Measurements from ENCODE around the gene TRRAP.

DNA sequence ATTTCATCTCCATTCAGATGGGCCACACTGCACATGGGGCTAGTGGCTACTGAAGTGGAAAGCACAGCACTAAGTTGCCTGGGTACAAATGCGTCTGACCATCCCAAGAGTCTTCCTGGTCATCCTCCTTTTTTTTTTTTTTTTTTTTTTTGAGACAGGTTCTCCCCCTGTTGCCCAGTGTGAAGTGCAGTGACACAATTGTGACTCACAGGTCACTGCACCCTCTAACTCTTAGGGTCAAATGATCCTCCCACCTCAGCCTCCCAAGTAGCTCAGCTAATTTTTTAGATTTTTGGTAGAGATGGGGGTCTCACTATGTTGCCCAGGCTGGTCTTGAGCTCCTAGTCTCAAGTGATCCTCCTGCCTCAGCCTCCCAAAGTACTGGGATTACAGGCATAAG lies 3.4 kb upstream of the TRRAP start:
- TF ChIP-seq, protein P1, sequence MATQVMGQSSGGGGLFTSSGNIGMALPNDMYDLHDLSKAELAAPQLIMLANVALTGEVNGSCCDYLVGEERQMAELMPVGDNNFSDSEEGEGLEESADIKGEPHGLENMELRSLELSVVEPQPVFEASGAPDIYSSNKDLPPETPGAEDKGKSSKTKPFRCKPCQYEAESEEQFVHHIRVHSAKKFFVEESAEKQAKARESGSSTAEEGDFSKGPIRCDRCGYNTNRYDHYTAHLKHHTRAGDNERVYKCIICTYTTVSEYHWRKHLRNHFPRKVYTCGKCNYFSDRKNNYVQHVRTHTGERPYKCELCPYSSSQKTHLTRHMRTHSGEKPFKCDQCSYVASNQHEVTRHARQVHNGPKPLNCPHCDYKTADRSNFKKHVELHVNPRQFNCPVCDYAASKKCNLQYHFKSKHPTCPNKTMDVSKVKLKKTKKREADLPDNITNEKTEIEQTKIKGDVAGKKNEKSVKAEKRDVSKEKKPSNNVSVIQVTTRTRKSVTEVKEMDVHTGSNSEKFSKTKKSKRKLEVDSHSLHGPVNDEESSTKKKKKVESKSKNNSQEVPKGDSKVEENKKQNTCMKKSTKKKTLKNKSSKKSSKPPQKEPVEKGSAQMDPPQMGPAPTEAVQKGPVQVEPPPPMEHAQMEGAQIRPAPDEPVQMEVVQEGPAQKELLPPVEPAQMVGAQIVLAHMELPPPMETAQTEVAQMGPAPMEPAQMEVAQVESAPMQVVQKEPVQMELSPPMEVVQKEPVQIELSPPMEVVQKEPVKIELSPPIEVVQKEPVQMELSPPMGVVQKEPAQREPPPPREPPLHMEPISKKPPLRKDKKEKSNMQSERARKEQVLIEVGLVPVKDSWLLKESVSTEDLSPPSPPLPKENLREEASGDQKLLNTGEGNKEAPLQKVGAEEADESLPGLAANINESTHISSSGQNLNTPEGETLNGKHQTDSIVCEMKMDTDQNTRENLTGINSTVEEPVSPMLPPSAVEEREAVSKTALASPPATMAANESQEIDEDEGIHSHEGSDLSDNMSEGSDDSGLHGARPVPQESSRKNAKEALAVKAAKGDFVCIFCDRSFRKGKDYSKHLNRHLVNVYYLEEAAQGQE (IDR thresholded peaks at IDR 0.05; ENCODE audit: insufficient replicate concordance, low read depth): no peak
- TF ChIP-seq, protein P2, sequence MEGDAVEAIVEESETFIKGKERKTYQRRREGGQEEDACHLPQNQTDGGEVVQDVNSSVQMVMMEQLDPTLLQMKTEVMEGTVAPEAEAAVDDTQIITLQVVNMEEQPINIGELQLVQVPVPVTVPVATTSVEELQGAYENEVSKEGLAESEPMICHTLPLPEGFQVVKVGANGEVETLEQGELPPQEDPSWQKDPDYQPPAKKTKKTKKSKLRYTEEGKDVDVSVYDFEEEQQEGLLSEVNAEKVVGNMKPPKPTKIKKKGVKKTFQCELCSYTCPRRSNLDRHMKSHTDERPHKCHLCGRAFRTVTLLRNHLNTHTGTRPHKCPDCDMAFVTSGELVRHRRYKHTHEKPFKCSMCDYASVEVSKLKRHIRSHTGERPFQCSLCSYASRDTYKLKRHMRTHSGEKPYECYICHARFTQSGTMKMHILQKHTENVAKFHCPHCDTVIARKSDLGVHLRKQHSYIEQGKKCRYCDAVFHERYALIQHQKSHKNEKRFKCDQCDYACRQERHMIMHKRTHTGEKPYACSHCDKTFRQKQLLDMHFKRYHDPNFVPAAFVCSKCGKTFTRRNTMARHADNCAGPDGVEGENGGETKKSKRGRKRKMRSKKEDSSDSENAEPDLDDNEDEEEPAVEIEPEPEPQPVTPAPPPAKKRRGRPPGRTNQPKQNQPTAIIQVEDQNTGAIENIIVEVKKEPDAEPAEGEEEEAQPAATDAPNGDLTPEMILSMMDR (IDR thresholded peaks at IDR 0.05; ENCODE audit: insufficient read depth, low read length): no peak
- TF ChIP-seq POLR2AphosphoS5 (IDR thresholded peaks at IDR 0.05; ENCODE audit: low read depth): no peak
